Thyroid gland (tissue), 4 donors: ENCODE results near the gene DUSP7. TPM values are rescaled to one million over a fixed set of nuclear protein-coding genes. Genes with fewer than 3 reads are reported as not detected.

ENCODE experiments used
- DNase-seq, 2 donors: peaks; one replicate each; pipeline ENCODE4 v3.0.0-alpha.2; 2019
- H3K27ac ChIP-seq, 3 donors: fragments of 200-600 bp; sonication (generic); 1 replicate in 2 of 3; 2 replicates in 1 of 3; pipeline ENCODE4 v1.5.1; 2016 to 2019; ENCODE audit warnings: mild to moderate bottlenecking in 1 of 3, moderate library complexity in 1 of 3
- H3K27me3 ChIP-seq: fragments of 200-600 bp; sonication (generic); one replicate; pipeline ENCODE4 v1.5.1; 2019
- H3K36me3 ChIP-seq, 2 donors: fragments of 200-600 bp; sonication (generic); one replicate each; pipeline ENCODE4 v1.5.1; 2016 to 2019
- H3K4me1 ChIP-seq, 2 donors: fragments of 200-600 bp; sonication (generic); one replicate each; pipeline ENCODE4 v1.5.1; 2017 to 2019
- H3K4me3 ChIP-seq, 3 donors: fragments of 200-600 bp; sonication (generic); replicated peaks in 1 of 3; 1 replicate in 2 of 3; 2 replicates in 1 of 3; pipeline ENCODE4 v1.5.1; 2016; ENCODE audit warnings: mild to moderate bottlenecking in 1 of 3
- H3K9me3 ChIP-seq: fragments of 200-600 bp; sonication (generic); one replicate; pipeline ENCODE4 v1.5.1; 2017
- CTCF ChIP-seq, 6 experiments: fragments of 200-600 bp in 3 of 6; fragments of 450-650 bp in 3 of 6; sonication (generic) in 3 of 6; IDR thresholded peaks; one replicate each; pipeline ENCODE4 v1.5.1; 2016 to 2019; ENCODE audit warnings: antibody characterized with exemption in 6 of 6, mild to moderate bottlenecking in 2 of 6, inconsistent platforms in 1 of 6, moderate library complexity in 1 of 6
- POLR2A ChIP-seq, 2 donors: fragments of 450-650 bp; IDR thresholded peaks; one replicate each; pipeline ENCODE4 v1.6.1; 2017; ENCODE audit warnings: antibody characterized with exemption in 2 of 2, mild to moderate bottlenecking in 2 of 2, moderate library complexity in 1 of 2
- whole genome bisulfite sequencing, 2 donors: methylation state at CpG; one replicate each; pipeline ENCODE4 v1.1.5; 2017; 5-methylcytosine and 5-hydroxymethylcytosine counted together
- intact Hi-C: fragments of 100-400 bp; cut with DNase I; formaldehyde crosslinking; loops from one replicate; pipeline ENCODE4 v1.15.1; 2023
- total RNA-seq, 4 donors: library from RNA; depleted of rRNA; stranded (reverse); fragments of >200 nt; gene quantifications; one replicate each; pipeline ENCODE4 v1.2.3, GENCODE V29; 2016

DUSP7 gene
- total RNA-seq, 4 donors from 2014 or later, result 6.9 to 10.6 (median 10.4) TPM

GRCh38 chr3:52084216-52084945 is 28.0 kb upstream of the DUSP7 start:
- intact Hi-C loops, result no loop called here
- H3K27ac ChIP-seq, result no peak overlapping the region
- no peaks in the 10 kb centered on the region for H3K36me3 ChIP-seq
- no peak overlapping the region for H3K4me3 ChIP-seq
- DNase-seq, result no peak
- TF ChIP-seq CTCF (IDR thresholded peaks at IDR 0.05) (no peak), POLR2A (IDR thresholded peaks at IDR 0.05) (no peak)
- no peaks in the 10 kb centered on the region for H3K27me3 ChIP-seq
- peaks cover 6 to 26% of the 10 kb centered on the region in 2 donors for H3K4me1 ChIP-seq
- WGBS, 2 donors, result 82 to 96% methylated on average over 3 to 5 of the region's 9 CpGs
- H3K9me3 ChIP-seq, result no peaks in the 10 kb centered on the region

- TF ChIP-seq CTCF (IDR thresholded peaks at IDR 0.05), result no peak
- TF ChIP-seq POLR2A (IDR thresholded peaks at IDR 0.05), result no peak
- H3K9me3 ChIP-seq, result no peaks in the 10 kb centered on the region
- 75 to 82% methylated on average over 4 to 5 of the region's 5 CpGs for WGBS, 2 donors
- DNase-seq, result no peak
- H3K36me3 ChIP-seq, result no peaks in the 10 kb centered on the region
- intact Hi-C loops, result no loop called here
- H3K27me3 ChIP-seq, result no peaks in the 10 kb centered on the region
- H3K4me1 ChIP-seq, result peaks cover 0 to 19% of the 10 kb centered on the region in 2 donors
- H3K27ac ChIP-seq, result no peak overlapping the region
- H3K4me3 ChIP-seq, result no peak overlapping the region
Measured at GRCh38 chr3:52083556-52084087, 27.3 kb upstream of the DUSP7 start.

- no peaks in the 10 kb centered on the region for H3K36me3 ChIP-seq
- intact Hi-C loops, result no loop called here
- H3K27ac ChIP-seq, result no peak overlapping the region
- H3K4me3 ChIP-seq, result no peak overlapping the region
- no peak for TF ChIP-seq CTCF (IDR thresholded peaks at IDR 0.05)
- no peak for TF ChIP-seq POLR2A (IDR thresholded peaks at IDR 0.05)
- DNase-seq, result no peak
- H3K9me3 ChIP-seq, result no peaks in the 10 kb centered on the region
- H3K27me3 ChIP-seq, result no peaks in the 10 kb centered on the region
- WGBS, 2 donors, result 91 to 96% methylated on average over 7 to 8 of the region's 8 CpGs
- peaks cover 0 to 12% of the 10 kb centered on the region in 2 donors for H3K4me1 ChIP-seq
Measured at GRCh38 chr3:52082951-52083350, 26.6 kb upstream of the DUSP7 start.

GRCh38 chr3:52080830-52081719 is 24.7 kb upstream of the DUSP7 start:
- Histone ChIP-seq H3K4me1 (no peaks in the 10 kb centered on the region), H3K27ac (no peak overlapping the region), H3K36me3 (no peaks in the 10 kb centered on the region), H3K27me3 (no peaks in the 10 kb centered on the region), H3K9me3 (no peaks in the 10 kb centered on the region), H3K4me3 (no peak overlapping the region)
- TF ChIP-seq POLR2A (IDR thresholded peaks at IDR 0.05) (no peak), CTCF (IDR thresholded peaks at IDR 0.05) (no peak)
- no peak for DNase-seq
- 90% methylated on average over 21 of the region's 21 CpGs for WGBS, 2 donors
- intact Hi-C loops, result no loop called here
